DND-41 (cell line): ENCODE results near the gene APIP.
A peak's percentile ranks its signal among the peaks of the same experiment; 100 is the strongest.

ENCODE experiments used
- ATAC-seq: fragments of 200-7000 bp; cut with Tn5 transposase; 3 replicates; pipeline ENCODE4 v1.9.1; 2021; ENCODE audit warnings: low read depth; ENCODE audit not compliant: insufficient read depth
- DNase-seq: peaks from one replicate; pipeline ENCODE4 v3.0.0-alpha.2; 2020
- H2AFZ ChIP-seq: 2 replicates; pipeline ENCODE4 v1.6.0; 2012; ENCODE audit warnings: low read depth, low read length
- H3K27ac ChIP-seq: 2 replicates; pipeline ENCODE4 v1.5.1; 2012; ENCODE audit warnings: low read length, inconsistent platforms
- H3K27me3 ChIP-seq: fragments of 200-600 bp; sonication (generic); 2 replicates; pipeline ENCODE4 v1.6.0; 2012; ENCODE audit warnings: low read length, mild to moderate bottlenecking, inconsistent platforms; ENCODE audit not compliant: insufficient read depth, poor library complexity
- H3K36me3 ChIP-seq: 2 replicates; pipeline ENCODE4 v1.5.1; 2012; ENCODE audit warnings: low read length, inconsistent platforms; ENCODE audit not compliant: insufficient read depth
- H3K4me1 ChIP-seq: 2 replicates; pipeline ENCODE4 v1.5.1; 2012; ENCODE audit warnings: mild to moderate bottlenecking, low read length; ENCODE audit not compliant: insufficient read depth
- H3K4me2 ChIP-seq: 2 replicates; pipeline ENCODE4 v1.6.0; 2012; ENCODE audit warnings: mild to moderate bottlenecking, moderate library complexity, low read length, inconsistent platforms; ENCODE audit not compliant: insufficient read depth
- H3K4me3 ChIP-seq, 2 experiments: fragments of 200-600 bp in 1 of 2; shearing (Covaris generic) in 1 of 2; 2 replicates each; pipeline ENCODE4 v1.5.1; 2012 to 2016; ENCODE audit warnings: inconsistent platforms in 2 of 2, low read length in 2 of 2, mild to moderate bottlenecking in 2 of 2, low read depth in 1 of 2, moderate library complexity in 1 of 2
- H3K79me2 ChIP-seq: 2 replicates; pipeline ENCODE4 v1.6.0; 2012; ENCODE audit warnings: low read length, inconsistent platforms; ENCODE audit not compliant: insufficient read depth
- H3K9ac ChIP-seq: 2 replicates; pipeline ENCODE4 v1.6.0; 2012; ENCODE audit warnings: low read depth, mild to moderate bottlenecking, inconsistent platforms, low read length, moderate library complexity
- H3K9me3 ChIP-seq: 2 replicates; pipeline ENCODE4 v1.5.1; 2012; ENCODE audit warnings: low read length, moderate library complexity, mild to moderate bottlenecking, inconsistent platforms; ENCODE audit not compliant: insufficient read depth, severe bottlenecking
- H4K20me1 ChIP-seq: 2 replicates; pipeline ENCODE4 v1.6.0; 2012; ENCODE audit warnings: low read length; ENCODE audit not compliant: insufficient read depth
- EZH2 ChIP-seq: IDR thresholded peaks from 3 replicates; pipeline ENCODE4 v1.6.1; 2012; ENCODE audit warnings: borderline replicate concordance, low read depth, mild to moderate bottlenecking, moderate library complexity, low read length, inconsistent platforms; ENCODE audit not compliant: severe bottlenecking
- TF ChIP-seq, protein P1 (sequence below): IDR thresholded peaks from 2 replicates; pipeline ENCODE4 v1.5.1; 2012; ENCODE audit warnings: borderline replicate concordance, low read length, moderate library complexity, mild to moderate bottlenecking; ENCODE audit not compliant: poor library complexity, severe bottlenecking; ENCODE audit errors: extremely low read depth

The APIP gene

DNA sequence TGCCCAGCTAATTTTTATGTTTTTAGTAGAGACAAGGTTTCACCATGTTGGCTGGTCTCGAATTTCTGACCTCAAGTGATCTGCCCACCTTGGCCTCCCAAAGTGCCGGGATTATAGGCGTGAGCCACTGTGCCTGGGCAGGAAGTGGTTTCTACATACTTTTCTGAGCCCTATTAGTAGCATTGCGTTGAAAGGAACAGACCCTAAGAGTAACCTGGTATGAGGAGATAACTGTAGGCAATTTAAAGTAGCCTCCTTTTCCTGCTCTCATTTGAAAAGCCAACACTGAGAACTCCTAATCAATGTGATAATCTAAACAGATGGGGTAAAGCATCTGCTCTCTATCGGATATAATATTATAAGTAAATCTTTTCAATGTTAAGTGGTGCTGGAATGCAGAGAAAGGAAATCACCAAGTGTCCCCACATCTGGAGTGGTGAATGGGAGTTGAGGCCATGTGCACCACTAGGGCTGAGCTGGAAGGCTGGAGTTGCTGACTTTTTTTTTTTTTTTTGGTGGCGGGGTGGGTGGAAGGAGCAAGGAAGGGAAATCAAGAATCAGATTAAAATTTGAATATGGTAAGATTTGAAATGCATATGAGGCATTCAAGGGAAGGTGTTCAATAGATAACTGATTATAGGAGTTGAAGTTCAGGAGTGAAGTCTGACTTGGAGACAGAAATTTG is 20.9 kb upstream of the APIP start:
- ATAC-seq (peak; percentile 91), DNase-seq (peak; percentile 45)
- Histone ChIP-seq H3K9ac (no peak overlapping the region), H4K20me1 (no peaks in the 10 kb centered on the region), H3K4me2 (no peak overlapping the region), H2AFZ (no peak overlapping the region), H3K4me3 (no peak overlapping the region), H3K27ac (peak overlapping the region; percentile 50; the same call in 1 of the 2 replicates), H3K79me2 (no peaks in the 10 kb centered on the region), H3K36me3 (peaks cover 13% of the 10 kb centered on the region; the same call in 1 of the 2 replicates), H3K27me3 (no peaks in the 10 kb centered on the region), H3K9me3 (no peaks in the 10 kb centered on the region), H3K4me1 (peaks cover 24% of the 10 kb centered on the region)
- TF ChIP-seq, protein P1, sequence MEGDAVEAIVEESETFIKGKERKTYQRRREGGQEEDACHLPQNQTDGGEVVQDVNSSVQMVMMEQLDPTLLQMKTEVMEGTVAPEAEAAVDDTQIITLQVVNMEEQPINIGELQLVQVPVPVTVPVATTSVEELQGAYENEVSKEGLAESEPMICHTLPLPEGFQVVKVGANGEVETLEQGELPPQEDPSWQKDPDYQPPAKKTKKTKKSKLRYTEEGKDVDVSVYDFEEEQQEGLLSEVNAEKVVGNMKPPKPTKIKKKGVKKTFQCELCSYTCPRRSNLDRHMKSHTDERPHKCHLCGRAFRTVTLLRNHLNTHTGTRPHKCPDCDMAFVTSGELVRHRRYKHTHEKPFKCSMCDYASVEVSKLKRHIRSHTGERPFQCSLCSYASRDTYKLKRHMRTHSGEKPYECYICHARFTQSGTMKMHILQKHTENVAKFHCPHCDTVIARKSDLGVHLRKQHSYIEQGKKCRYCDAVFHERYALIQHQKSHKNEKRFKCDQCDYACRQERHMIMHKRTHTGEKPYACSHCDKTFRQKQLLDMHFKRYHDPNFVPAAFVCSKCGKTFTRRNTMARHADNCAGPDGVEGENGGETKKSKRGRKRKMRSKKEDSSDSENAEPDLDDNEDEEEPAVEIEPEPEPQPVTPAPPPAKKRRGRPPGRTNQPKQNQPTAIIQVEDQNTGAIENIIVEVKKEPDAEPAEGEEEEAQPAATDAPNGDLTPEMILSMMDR = no peak
- TF ChIP-seq EZH2 = no peak

DNA sequence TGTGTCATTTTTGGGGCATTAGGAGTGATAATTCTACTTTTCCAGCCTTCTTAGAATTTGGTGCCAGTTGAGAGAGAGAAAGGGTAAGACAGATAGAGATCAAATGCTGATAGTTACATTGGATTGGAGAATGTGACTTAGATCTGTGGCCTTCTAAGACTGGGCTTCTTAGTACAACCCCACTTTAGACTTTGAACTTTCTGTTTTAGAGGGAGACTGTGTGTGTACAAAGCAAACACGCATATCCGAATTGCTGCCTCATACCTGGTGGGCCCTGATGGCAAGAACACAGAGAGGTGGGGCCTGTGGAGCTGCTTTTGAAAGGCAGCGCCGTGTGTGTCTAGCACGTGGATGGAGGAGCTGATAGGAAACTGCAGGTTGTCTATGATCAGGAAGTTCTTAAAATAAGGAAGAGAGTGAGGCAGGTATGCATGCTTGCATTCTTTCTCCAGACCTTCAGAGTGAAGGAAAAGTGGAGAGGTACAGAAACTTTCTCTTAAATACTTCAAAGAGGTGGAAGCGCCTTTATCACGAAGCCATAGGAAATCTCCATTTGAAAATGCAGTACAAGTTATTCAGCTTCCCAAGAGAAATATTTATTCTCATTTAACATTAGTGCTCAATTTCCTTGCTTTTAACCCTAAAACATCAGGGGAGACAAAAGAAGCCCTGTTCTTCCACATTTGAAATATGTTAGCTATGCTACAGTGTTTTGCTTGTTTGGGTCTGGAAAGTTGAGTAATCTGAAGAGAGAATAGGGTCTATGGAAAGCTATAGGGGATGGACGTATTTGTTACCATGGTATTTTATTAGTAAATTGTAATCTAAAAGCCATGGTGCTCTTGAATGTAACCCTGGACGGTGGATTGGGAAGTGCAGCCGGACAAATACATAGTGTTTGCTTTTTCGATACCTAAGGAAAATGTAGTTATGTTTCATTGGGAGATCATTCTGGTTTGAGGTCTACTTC is 13.9 kb upstream of the APIP start:
- peaks cover 32% of the 10 kb centered on the region for H3K79me2 ChIP-seq
- no peak; the same call in 2 of the 3 replicates for ATAC-seq
- no peak for DNase-seq
- H3K27ac ChIP-seq = no peak overlapping the region
- H3K9ac ChIP-seq = no peak overlapping the region
- no peaks in the 10 kb centered on the region; the same call in 1 of the 2 replicates for H4K20me1 ChIP-seq
- H3K27me3 ChIP-seq = no peaks in the 10 kb centered on the region
- TF ChIP-seq, protein P1 = no peak
- TF ChIP-seq EZH2 = no peak
- H3K36me3 ChIP-seq = peaks cover 14% of the 10 kb centered on the region; the same call in 1 of the 2 replicates
- no peaks in the 10 kb centered on the region for H3K9me3 ChIP-seq
- no peak overlapping the region for H3K4me2 ChIP-seq
- no peak overlapping the region for H3K4me3 ChIP-seq
- no peak overlapping the region for H2AFZ ChIP-seq
- no peaks in the 10 kb centered on the region; the same call in 1 of the 2 replicates for H3K4me1 ChIP-seq

DNA sequence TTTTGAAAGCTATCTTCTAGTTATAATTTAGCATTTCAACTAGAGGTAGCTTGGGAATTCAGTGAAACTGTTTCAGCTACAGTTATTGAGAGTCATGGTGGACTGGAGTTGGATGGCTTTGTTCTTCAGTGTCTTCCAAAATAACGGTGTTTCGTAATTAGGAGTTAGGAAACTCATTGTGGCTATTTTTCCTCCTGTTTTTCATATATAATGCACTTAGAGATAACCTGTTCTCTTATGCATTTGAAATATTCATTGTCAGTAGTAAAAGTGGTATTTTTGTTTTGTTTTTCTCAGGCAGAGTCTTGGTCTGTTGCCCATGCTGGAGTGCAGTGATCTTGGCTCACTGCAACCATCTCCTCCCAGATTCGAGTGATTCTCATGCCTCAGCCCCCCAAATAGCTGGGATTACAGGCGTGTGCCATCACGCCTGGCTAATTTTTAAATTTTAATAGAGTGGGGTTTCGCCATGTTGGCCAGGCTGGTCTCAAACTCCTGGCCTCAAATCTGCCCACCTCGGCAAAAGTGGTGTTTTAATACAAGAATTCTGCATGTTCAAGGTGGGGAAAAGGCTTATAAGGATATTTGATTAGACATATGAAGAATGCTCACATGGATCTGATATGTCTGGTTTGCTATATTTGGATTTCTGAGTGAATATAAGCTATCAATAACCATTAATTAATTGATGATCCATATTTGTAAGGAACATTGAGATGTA is 12.9 kb upstream of the APIP start:
- no peaks in the 10 kb centered on the region for H3K9me3 ChIP-seq
- no peak overlapping the region for H3K9ac ChIP-seq
- H2AFZ ChIP-seq = no peak overlapping the region
- no peak overlapping the region for H3K27ac ChIP-seq
- ATAC-seq = no peak
- TF ChIP-seq, protein P1 = no peak
- TF ChIP-seq EZH2 = no peak
- H3K4me3 ChIP-seq = no peak overlapping the region
- no peaks in the 10 kb centered on the region; the same call in 1 of the 2 replicates for H4K20me1 ChIP-seq
- DNase-seq = no peak
- peaks cover 14% of the 10 kb centered on the region; the same call in 1 of the 2 replicates for H3K36me3 ChIP-seq
- peaks cover 32% of the 10 kb centered on the region for H3K79me2 ChIP-seq
- H3K27me3 ChIP-seq = no peaks in the 10 kb centered on the region
- no peak overlapping the region for H3K4me2 ChIP-seq
- no peaks in the 10 kb centered on the region; the same call in 1 of the 2 replicates for H3K4me1 ChIP-seq
